Mucosa of rectum (tissue), 2 donors: ENCODE measurements around the gene SMPDL3A.
A peak's percentile ranks its signal among the peaks of the same experiment; 100 is the strongest.

Experiments
- H3K27ac ChIP-seq, 2 donors: one replicate each; pipeline ENCODE4 v1.7.0; 2013; ENCODE audit warnings: inconsistent platforms in 2 of 2, low read depth in 2 of 2, low read length in 2 of 2
- H3K27me3 ChIP-seq, 2 donors: one replicate each; pipeline ENCODE4 v1.7.0; 2013; ENCODE audit warnings: low read length in 2 of 2; ENCODE audit not compliant: control insufficient read depth in 2 of 2, insufficient read depth in 2 of 2
- H3K36me3 ChIP-seq, 2 donors: one replicate each; pipeline ENCODE4 v1.7.0; 2013; ENCODE audit warnings: low read length in 2 of 2; ENCODE audit not compliant: control insufficient read depth in 2 of 2, insufficient read depth in 2 of 2
- H3K4me1 ChIP-seq, 2 donors: one replicate each; pipeline ENCODE4 v1.7.0; 2013; ENCODE audit warnings: low read length in 2 of 2, mild to moderate bottlenecking in 1 of 2; ENCODE audit not compliant: control insufficient read depth in 2 of 2, insufficient read depth in 2 of 2
- H3K4me3 ChIP-seq, 2 donors: one replicate each; pipeline ENCODE4 v1.7.0; 2013; ENCODE audit warnings: low read length in 2 of 2
- H3K9ac ChIP-seq, 2 donors: one replicate each; pipeline ENCODE4 v1.7.0; 2013; ENCODE audit warnings: low read length in 2 of 2, low read depth in 1 of 2, mild to moderate bottlenecking in 1 of 2
- H3K9me3 ChIP-seq, 2 donors: one replicate each; pipeline ENCODE4 v1.7.0; 2013; ENCODE audit warnings: low read length in 2 of 2; ENCODE audit not compliant: control insufficient read depth in 2 of 2
- donor health status: healthy.
- donor health status: Normal muscosa, but diverticular disease.

Gene SMPDL3A

DNA sequence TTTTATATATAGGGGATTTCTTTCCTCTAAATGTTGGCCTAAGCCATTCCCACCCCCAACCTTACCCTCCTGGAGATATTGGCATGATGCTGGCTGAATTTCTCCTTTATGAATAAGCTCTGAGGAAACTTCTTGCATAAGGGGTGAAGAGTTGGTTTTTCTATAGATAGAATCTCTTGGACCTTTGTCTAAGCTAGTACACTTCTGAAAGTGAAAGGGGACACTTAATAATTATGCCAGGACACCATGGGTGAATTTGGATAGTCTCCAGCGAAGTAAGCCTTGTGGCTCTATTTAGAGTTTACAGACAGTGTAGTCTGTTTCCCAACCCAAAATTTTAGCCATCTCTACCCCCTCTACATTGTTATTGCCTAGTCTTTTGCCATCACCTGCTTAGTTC is 36.6 kb upstream of the SMPDL3A start:
- Histone ChIP-seq H3K27me3 (no peaks in the 10 kb centered on the region), H3K4me3 (no peak overlapping the region), H3K9me3 (no peaks in the 10 kb centered on the region), H3K27ac (no peak overlapping the region), H3K9ac (no peak overlapping the region), H3K36me3 (no peaks in the 10 kb centered on the region), H3K4me1 (peaks cover 0 to 8% of the 10 kb centered on the region in 2 donors)

DNA sequence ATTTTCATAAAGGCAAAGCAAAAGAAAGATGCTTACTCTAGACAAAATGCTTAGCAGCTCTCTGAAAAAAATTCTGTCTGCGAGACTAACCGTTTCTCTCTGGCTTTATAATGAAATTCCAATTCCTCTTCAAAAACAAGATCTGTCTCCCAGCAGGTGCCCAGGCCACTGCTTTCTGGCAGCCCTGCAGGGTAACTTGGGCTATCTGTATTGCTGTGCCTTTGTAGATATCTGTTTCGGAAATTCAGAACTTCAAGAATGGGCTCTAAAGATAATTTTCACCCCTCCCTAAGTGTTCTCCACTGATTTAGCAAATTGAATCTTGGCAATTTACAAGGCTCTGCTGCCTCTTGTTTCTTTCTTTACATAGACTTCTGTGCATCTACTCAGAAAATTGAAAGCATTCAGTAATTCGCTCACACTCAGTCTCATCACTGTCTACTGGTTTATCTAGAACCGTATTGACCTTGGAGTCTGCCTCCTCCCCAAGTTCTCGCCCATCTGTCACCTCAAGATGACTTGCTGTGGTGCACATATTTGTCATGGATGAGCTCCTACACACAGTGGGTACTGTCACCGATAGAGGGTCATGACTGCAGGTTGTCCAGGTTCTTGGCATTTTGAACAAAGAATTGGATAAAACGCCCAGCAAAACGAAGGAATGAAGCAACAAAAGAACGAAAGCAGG is 35.9 kb upstream of the SMPDL3A start:
- H3K9ac ChIP-seq, result no peak overlapping the region
- H3K27ac ChIP-seq, result no peak overlapping the region
- H3K4me1 ChIP-seq, result peaks cover 0 to 8% of the 10 kb centered on the region in 2 donors
- no peaks in the 10 kb centered on the region for H3K27me3 ChIP-seq
- no peaks in the 10 kb centered on the region for H3K9me3 ChIP-seq
- no peak overlapping the region for H3K4me3 ChIP-seq
- H3K36me3 ChIP-seq, result no peaks in the 10 kb centered on the region

DNA sequence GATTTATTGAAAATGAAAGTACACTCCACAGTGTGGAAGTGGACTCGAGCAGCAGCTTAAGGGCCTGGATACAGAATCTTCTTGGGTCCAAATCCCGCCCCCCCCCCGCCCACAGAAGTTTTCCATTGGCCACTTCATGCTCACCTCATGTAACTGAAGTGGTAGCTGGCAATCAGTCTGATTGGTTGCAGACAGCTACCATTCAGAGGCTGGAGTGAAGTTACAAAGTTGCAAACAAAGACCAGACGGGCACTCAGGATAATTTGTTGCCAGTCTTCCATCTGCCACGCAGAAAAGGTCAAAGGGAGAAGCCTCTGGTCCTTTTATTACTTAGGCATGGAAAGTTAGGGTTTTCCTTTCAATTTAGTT is 35.4 kb upstream of the SMPDL3A start:
- Histone ChIP-seq H3K36me3 (no peaks in the 10 kb centered on the region), H3K27me3 (no peaks in the 10 kb centered on the region), H3K27ac (no peak overlapping the region), H3K9ac (no peak overlapping the region), H3K4me3 (no peak overlapping the region), H3K4me1 (peaks cover 0 to 8% of the 10 kb centered on the region in 2 donors), H3K9me3 (no peaks in the 10 kb centered on the region)

DNA sequence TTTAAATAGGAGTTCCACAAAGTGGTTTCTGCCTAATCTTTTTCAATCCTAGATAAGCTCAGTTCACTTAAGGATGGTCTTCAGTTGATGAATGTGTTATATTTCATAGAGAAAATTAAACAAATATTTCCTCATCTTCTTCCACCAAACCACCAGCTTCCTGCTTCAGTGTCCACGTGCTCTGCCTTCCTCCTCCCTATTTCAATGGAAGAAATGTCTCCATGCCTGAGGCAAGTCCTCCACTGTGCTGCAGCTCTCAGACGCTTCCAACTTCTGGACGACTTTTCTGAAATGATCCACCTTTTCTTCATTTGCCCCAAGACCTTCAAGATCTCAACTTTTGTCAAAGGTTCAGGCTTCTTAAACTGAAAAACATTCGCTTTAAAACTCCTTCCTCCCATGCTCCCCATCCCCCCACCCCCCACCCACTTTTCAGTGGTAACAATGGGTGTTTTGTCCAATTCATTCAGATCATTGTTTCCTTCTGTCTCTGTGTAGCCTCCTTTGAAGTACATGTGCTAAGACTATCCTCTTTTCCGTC is 34.8 kb upstream of the SMPDL3A start:
- H3K27me3 ChIP-seq, result no peaks in the 10 kb centered on the region
- H3K9ac ChIP-seq, result no peak overlapping the region
- H3K4me1 ChIP-seq, result peaks cover 0 to 5% of the 10 kb centered on the region in 2 donors
- no peak overlapping the region for H3K4me3 ChIP-seq
- H3K36me3 ChIP-seq, result no peaks in the 10 kb centered on the region
- H3K9me3 ChIP-seq, result no peaks in the 10 kb centered on the region
- no peak overlapping the region for H3K27ac ChIP-seq

DNA sequence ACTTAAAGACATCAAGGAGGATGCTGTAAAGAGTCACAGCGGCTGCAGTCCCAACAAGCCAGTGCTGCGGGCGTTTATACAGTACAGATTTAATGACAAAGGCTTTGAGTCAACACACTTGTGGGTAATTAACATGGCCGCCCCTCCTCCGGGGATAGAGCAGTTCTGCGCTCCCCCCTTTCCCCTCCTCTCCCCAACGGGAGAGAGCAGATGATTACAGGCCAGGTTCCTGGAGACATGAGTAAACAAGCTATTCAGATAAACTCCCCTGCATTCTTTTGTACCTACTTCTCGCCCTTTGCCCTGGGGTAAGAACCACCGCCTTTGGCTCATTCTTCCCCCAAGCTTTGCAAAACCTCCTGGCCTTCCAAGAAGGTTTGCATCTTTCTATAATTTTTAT is 33.2 kb upstream of the SMPDL3A start:
- no peaks in the 10 kb centered on the region for H3K27me3 ChIP-seq
- no peak overlapping the region for H3K9ac ChIP-seq
- H3K36me3 ChIP-seq, result no peaks in the 10 kb centered on the region
- no peaks in the 10 kb centered on the region for H3K9me3 ChIP-seq
- no peaks in the 10 kb centered on the region for H3K4me1 ChIP-seq
- no peak overlapping the region for H3K27ac ChIP-seq
- H3K4me3 ChIP-seq, result no peak overlapping the region

DNA sequence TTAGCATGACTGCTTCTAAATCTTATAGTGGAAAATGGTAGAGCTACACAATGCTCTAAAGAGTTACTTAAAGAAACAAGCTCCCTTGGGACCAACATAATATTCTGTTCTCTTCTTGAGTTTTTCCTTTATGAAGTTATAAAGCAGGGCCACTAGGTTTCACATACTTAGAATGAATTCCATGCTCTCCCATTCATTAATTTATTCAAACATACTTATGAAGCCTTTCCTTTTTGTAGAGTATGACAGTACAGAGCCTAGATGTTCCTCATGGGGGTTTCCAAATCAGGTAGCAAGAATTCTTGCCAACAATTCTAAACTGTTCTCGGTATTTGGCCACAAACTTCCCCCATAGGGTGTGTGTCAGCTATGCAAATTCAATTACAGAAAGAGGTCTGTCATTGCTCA is 30.1 kb upstream of the SMPDL3A start:
- Histone ChIP-seq H3K4me3 (no peak overlapping the region), H3K36me3 (no peaks in the 10 kb centered on the region), H3K27ac (no peak overlapping the region), H3K27me3 (no peaks in the 10 kb centered on the region), H3K4me1 (no peaks in the 10 kb centered on the region), H3K9ac (no peak overlapping the region), H3K9me3 (no peaks in the 10 kb centered on the region)

DNA sequence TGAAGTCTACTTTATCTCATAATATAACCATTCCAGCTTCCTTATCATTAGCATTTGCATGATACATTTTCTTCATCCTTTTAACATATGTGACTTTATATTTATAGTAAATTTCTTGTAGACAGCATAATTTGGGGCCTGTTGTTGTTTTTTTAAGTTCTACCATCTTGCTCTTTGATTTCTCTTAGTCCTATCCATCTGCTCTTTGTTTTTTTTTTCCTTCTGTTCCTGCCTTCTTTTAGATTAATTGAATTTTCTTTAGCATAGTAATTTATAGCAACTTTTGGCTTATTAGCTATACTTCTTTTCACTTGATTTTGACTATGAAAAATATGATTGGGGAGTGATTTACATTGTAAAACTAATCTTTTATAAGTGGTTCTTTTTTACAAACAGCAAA is 28.7 kb upstream of the SMPDL3A start:
- H3K27me3 ChIP-seq, result no peaks in the 10 kb centered on the region
- no peak overlapping the region for H3K4me3 ChIP-seq
- H3K4me1 ChIP-seq, result no peaks in the 10 kb centered on the region
- no peaks in the 10 kb centered on the region for H3K36me3 ChIP-seq
- no peak overlapping the region for H3K27ac ChIP-seq
- H3K9me3 ChIP-seq, result no peaks in the 10 kb centered on the region
- no peak overlapping the region for H3K9ac ChIP-seq

DNA sequence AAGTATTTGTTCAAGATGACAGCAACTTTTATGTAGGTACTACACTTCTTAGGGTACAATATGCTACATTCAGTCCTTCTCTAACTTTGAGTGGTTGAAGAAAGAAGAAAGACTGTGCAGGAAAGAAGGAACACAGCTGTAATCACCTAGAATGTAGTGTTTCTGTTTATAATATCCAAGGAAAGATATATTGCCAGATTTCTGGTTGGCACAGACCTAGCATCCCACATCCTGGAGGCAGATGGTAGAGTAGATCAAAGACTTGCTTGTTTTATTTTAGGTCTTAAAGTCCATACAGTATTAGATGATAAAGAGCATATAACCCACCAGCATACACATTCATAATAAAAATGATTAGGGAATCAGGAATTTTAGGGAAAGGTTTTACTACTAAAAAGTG is 22.8 kb upstream of the SMPDL3A start:
- no peak overlapping the region for H3K27ac ChIP-seq
- peaks cover 5 to 6% of the 10 kb centered on the region in 2 donors for H3K4me1 ChIP-seq
- no peak overlapping the region for H3K4me3 ChIP-seq
- no peaks in the 10 kb centered on the region for H3K9me3 ChIP-seq
- H3K36me3 ChIP-seq, result no peaks in the 10 kb centered on the region
- no peaks in the 10 kb centered on the region for H3K27me3 ChIP-seq
- H3K9ac ChIP-seq, result no peak overlapping the region

DNA sequence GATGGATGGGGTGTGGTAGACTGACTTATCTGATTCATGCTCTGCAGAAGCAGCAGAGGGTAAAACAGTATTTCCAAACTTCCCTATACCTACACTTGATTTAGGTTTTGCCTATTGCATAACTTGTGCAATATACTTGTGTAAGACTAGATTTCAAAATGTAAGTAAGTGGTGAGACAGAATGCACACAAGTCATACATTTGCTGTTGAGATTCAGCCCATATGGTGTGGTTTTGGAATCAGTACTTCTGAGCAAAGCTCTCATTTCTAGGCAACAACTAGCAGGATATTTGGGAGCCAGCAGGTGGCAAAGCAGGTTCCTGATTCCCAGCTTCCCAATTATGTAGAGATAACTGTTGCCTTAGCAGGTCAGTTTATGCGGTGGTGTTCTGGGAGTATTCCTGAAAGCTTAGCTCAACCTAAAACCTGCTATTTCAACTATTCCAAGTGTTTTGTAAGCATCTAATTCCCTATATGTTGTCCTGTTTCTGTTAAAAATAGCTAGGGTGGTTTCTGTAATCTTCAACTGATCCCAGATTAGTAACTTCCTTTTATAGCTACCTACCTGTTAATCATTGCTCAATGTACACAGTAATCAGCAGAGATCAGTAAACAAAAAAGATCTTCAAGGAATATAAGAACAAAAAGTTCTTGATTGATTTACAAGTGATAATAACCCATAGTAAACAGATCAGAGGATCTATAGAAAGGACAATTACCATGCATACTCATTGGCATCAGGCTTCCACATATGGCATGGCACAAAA is 18.0 kb upstream of the SMPDL3A start:
- Histone ChIP-seq H3K9me3 (no peaks in the 10 kb centered on the region), H3K9ac (peak overlapping the region in 1 of 2 donors; percentile 33), H3K4me3 (peak overlapping the region; percentile 6 to 43), H3K4me1 (peaks cover 16 to 19% of the 10 kb centered on the region in 2 donors), H3K36me3 (no peaks in the 10 kb centered on the region), H3K27ac (peak overlapping the region; percentile 50 to 79), H3K27me3 (no peaks in the 10 kb centered on the region)

DNA sequence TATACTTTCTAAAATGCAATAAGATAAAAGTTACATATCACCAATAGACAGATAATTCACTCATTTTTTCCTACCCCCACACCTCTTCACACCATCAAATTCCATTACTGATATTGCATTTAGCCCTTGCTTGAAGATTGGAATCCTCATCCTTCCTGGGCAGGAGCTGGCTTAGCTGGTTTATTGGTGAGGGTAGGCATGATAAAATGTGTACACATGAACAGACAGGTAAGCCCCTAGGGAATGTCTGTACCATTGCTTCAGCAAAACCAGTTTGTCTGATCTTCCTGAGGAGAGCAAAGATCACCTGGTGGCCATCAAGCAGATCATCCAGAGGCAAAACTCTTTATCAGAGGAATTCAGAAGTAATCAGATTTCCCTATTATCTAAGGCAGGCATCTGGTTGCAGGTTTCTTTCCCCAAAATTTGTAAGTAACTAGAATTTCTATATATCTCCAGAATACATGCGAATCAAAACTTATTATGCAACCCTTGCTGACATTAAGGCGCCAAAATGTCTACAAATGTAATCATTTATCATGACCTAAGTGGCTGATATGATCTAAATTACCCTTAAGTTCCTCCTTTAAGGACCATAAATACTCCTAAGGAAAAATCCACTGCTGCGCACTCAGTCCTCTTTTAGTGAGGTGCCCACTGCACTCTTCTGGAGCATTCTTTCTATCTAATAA is 16.2 kb upstream of the SMPDL3A start:
- H3K27ac ChIP-seq, result no peak overlapping the region
- H3K9ac ChIP-seq, result no peak overlapping the region
- H3K36me3 ChIP-seq, result no peaks in the 10 kb centered on the region
- peaks cover 16 to 19% of the 10 kb centered on the region in 2 donors for H3K4me1 ChIP-seq
- no peak overlapping the region for H3K4me3 ChIP-seq
- H3K27me3 ChIP-seq, result no peaks in the 10 kb centered on the region
- H3K9me3 ChIP-seq, result no peaks in the 10 kb centered on the region
